Activated naive CD4-positive, alpha-beta T cell treated with anti-CD3 and anti-CD28 coated beads, Interleukin-2, amount 50 U/mL, for 72 hours (primary cell): Measurements from ENCODE around the gene FFAR4. TPM values are rescaled to one million over a fixed set of nuclear protein-coding genes. Genes with fewer than 3 reads are reported as not detected.
A peak's percentile ranks its signal among the peaks of the same experiment; 100 is the strongest.

Experiments
- ATAC-seq, 2 donors: fragments of 150-1000 bp; cut with Tn5 transposase; 2 replicates each; pipeline ENCODE4 v1.10.0; 2021; ENCODE audit warnings: mild to moderate bottlenecking in 2 of 2, moderate library complexity in 2 of 2
- DNase-seq, 2 donors: peaks; one replicate each; pipeline ENCODE4 v3.0.0; 2021 to 2022; ENCODE audit warnings: low spot score in 2 of 2
- H3K27ac Mint-ChIP-seq, 2 donors: one replicate each; pipeline ENCODE4 v1.8.0; 2022; ENCODE audit warnings: mild to moderate bottlenecking in 2 of 2, mixed read lengths in 2 of 2
- H3K36me3 Mint-ChIP-seq, 2 donors: one replicate each; pipeline ENCODE4 v1.8.0; 2022; ENCODE audit warnings: mixed read lengths in 2 of 2
- H3K9me3 Mint-ChIP-seq, 2 donors: one replicate each; pipeline ENCODE4 v1.8.0; 2022; ENCODE audit warnings: mixed read lengths in 2 of 2
- total RNA-seq, 2 donors: library from RNA; stranded (reverse); gene quantifications; one replicate each; pipeline ENCODE4 v1.2.3, GENCODE V29; 2022

Gene FFAR4
- total RNA-seq, 2 donors from 2014 or later: not detected

DNA sequence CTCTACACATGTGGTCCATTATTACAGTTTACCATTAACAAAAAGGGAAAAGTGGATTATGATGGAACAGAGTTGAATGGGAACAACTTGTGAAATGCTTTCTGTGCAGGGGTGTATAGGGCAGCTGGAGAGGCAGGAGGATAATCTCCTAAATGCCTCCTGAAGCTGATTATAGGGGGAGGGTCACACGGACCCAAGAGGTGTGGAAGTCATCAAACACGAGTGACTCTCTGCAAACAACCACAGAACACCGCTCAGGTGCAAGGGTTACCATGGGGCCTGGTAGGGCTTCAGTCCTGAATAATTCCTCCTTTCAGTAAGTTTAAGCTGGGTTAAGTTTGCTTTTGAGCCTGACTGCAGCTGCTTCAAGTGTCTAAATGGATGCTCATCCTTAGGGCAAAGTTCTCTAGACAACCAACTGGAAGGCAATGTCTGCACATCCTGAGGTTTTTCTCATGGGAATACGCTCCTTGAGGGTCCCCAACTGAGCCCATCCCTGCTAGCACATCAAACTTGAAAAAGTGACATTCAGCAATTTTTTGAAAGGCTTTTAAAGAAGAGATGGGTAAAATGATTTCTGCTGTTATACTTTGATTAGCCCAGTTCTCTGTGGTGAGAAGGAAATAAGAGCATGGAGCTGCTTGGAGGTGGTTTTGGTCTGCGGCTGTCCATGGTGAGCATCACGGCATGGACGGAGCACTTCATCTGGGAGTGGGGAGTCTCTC is 47.8 kb downstream of the FFAR4 start:
- Mint-ChIP-seq H3K27ac (no peak overlapping the region), H3K9me3 (no peaks in the 10 kb centered on the region), H3K36me3 (no peaks in the 10 kb centered on the region)
- ATAC-seq (no peak), DNase-seq (no peak)

GRCh38 chr10:93615576-93616235 is 49.2 kb downstream of the FFAR4 start:
- Mint-ChIP-seq H3K27ac (no peak overlapping the region), H3K36me3 (no peaks in the 10 kb centered on the region), H3K9me3 (no peaks in the 10 kb centered on the region)
- DNase-seq: no peak
- no peak for ATAC-seq

DNA sequence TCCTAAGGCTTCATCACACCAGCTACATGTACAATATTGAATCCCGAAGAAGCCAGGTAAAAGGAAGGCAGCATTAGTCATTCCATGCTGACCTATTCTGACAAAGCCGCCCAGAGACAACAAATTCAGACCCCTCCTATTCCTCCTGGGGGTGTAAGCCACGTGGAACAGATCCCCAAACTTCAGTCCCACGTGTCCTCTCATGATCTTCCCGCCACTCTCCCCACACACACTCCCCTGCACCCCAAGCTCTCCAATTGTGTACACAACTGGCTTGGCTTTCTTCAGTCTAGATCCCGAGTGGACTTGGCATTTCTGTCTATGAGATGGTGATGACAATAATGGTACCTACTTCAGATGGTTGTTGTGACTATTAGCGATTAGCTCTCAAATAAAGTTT is 54.5 kb downstream of the FFAR4 start:
- Mint-ChIP-seq H3K27ac (no peak overlapping the region), H3K9me3 (no peaks in the 10 kb centered on the region), H3K36me3 (no peaks in the 10 kb centered on the region)
- no peak for DNase-seq
- ATAC-seq: no peak

GRCh38 chr10:93622942-93623341 is 56.5 kb downstream of the FFAR4 start:
- DNase-seq (no peak), ATAC-seq (no peak)
- Mint-ChIP-seq H3K36me3 (no peaks in the 10 kb centered on the region), H3K9me3 (no peaks in the 10 kb centered on the region), H3K27ac (no peak overlapping the region)

DNA sequence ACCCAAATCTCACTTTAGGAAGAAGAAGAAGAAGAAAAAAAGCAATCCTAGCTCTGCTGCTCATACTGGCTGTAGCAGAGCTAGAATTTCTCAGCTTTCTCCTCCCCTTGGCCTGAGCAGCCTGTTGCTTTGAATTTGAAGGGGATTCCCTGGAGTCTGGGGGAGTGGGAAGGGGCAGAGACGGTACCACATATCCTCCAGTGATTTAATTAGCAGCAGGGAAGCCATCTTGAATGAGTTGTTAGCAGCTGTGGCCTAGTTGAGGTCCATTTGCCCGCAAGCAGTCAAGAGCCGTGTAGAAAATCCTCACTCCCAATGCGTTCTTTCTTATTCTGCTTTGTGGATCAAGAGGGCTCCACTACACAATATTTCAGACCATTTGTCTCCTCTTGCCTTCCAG is 62.4 kb downstream of the FFAR4 start:
- ATAC-seq: no peak
- no peaks in the 10 kb centered on the region for H3K9me3 Mint-ChIP-seq
- no peak for DNase-seq
- no peak overlapping the region for H3K27ac Mint-ChIP-seq
- no peaks in the 10 kb centered on the region for H3K36me3 Mint-ChIP-seq

GRCh38 chr10:93629647-93630305 is 63.3 kb downstream of the FFAR4 start:
- no peak for DNase-seq
- no peaks in the 10 kb centered on the region for H3K9me3 Mint-ChIP-seq
- no peaks in the 10 kb centered on the region for H3K36me3 Mint-ChIP-seq
- no peak for ATAC-seq
- H3K27ac Mint-ChIP-seq: no peak overlapping the region

DNA sequence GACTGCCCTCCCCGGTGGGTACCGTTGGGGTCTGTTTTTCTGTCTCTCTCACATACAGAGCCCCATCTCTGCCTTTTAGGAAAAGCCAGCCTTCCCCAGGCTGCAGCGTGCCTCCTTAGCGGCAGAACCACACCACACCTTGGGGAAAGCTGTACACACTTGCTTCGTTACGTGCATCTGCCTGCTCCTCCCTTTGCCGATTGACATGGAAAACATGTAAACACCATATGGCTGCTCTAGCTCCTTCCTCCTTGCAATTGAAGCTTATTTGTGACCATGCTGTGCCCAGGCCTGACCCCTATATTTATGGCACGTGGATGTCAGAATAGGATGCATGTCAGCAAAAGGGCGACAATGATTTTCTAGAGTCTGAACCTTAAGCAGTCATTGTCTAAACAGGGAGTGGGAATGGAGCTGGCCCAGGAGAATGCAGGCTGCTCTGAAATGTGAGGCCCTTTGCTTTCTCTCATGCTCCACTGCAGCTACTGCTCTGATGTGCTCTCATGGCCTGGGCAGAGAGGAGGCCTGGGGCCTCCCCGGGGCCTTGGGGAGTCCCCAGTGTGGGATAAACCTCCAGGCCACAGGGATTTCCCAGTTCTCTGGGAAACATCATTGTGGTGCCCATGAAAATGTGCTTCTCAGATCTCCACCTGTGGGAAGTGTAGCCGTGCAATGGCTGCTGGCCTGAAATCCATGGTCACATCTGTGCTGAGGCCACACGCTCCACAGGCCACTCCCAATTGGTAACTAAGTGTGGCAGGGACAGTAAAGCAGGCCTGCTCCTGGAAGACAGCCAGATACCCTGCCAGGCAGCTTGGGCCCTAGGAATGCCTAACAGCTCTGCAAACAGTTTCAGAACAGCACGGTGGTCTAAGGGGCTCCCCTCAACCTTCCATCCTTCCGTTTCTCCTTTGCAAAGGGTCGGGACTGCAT is 64.4 kb downstream of the FFAR4 start:
- no peak overlapping the region for H3K27ac Mint-ChIP-seq
- no peaks in the 10 kb centered on the region for H3K9me3 Mint-ChIP-seq
- ATAC-seq (peak in 1 of 2 donors; percentile 64), DNase-seq (no peak)
- no peaks in the 10 kb centered on the region for H3K36me3 Mint-ChIP-seq

Other genes starting within 250 kb of the FFAR4 start
- gene MYOF, start 84.3 kb upstream of the FFAR4 start, total RNA-seq: 10 to 100 TPM; 55.4 to 65.6 TPM
- gene CEP55, start 70.1 kb upstream of the FFAR4 start, total RNA-seq: 10 to 100 TPM; 61.3 to 85.1 TPM
- not detected for gene RBP4, start 34.6 kb downstream of the FFAR4 start, total RNA-seq
- gene PDE6C, start 45.9 kb downstream of the FFAR4 start, total RNA-seq: not detected
- gene FRA10AC1, start 135.9 kb downstream of the FFAR4 start, total RNA-seq: 10 to 100 TPM; 18.5 to 27.0 TPM
- not detected for gene LGI1, start 191.3 kb downstream of the FFAR4 start, total RNA-seq